ENCODE data around the gene TIMP3.

DNA sequence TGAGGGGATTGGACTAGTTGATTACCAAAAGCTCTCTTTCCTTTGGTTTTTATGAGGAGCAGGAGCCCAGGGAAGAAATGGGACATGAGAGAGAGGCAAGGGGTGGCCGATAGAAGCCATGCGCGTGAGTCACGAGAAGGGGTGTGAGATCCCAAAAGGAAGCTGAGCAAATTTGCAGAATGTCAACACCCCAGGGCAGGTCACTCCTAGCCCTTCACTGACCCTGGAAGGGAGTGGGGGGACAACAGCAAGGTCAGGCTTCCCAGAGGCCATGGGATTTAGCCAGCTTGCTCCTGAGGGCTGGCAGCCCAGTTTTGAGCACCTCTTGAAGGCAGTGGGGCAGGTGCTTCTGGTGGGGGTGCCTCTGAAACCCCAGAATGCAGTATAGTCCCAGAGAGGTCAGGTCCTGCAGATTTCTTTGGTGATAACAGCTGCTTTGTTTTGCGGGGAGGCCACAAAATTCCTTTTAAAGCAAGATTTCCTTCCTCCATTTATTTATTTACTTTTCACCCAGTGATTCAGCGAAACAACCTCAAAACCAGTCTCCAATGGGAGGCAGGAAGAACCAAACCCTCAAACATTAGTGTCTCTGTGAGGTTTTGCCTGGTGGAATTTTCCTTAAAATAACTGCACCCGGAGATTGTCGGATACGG is 40.1 kb upstream of the TIMP3 start:
- TF ChIP-seq, protein P1, sequence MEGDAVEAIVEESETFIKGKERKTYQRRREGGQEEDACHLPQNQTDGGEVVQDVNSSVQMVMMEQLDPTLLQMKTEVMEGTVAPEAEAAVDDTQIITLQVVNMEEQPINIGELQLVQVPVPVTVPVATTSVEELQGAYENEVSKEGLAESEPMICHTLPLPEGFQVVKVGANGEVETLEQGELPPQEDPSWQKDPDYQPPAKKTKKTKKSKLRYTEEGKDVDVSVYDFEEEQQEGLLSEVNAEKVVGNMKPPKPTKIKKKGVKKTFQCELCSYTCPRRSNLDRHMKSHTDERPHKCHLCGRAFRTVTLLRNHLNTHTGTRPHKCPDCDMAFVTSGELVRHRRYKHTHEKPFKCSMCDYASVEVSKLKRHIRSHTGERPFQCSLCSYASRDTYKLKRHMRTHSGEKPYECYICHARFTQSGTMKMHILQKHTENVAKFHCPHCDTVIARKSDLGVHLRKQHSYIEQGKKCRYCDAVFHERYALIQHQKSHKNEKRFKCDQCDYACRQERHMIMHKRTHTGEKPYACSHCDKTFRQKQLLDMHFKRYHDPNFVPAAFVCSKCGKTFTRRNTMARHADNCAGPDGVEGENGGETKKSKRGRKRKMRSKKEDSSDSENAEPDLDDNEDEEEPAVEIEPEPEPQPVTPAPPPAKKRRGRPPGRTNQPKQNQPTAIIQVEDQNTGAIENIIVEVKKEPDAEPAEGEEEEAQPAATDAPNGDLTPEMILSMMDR (IDR thresholded peaks at IDR 0.05; ENCODE audit: poor library complexity), result no peak
- TF ChIP-seq EZH2phosphoT487 (IDR thresholded peaks at IDR 0.05; ENCODE audit: low read depth, severe bottlenecking, unreplicated experiment) (no peak), EZH2 (IDR thresholded peaks at IDR 0.05; ENCODE audit: borderline replicate concordance) (no peak)
